ENCODE results near the gene FAM131A. TPM values are rescaled to one million over a fixed set of nuclear protein-coding genes. Genes with fewer than 3 reads are reported as not detected.
A peak's percentile ranks its signal among the peaks of the same experiment; 100 is the strongest.

Gene FAM131A
- total RNA-seq, 1 experiment from 2014 or later, result 10.7 TPM

- no peak for DNase-seq (ENCODE audit: extremely low read depth, low read depth)
These were observed 36.0 kb downstream of the FAM131A start for GRCh38 chr3:184373422-184373821.

- DNase-seq (ENCODE audit: extremely low read depth, low read depth), result no peak
These were observed 38.5 kb downstream of the FAM131A start for GRCh38 chr3:184375747-184376461.

DNA sequence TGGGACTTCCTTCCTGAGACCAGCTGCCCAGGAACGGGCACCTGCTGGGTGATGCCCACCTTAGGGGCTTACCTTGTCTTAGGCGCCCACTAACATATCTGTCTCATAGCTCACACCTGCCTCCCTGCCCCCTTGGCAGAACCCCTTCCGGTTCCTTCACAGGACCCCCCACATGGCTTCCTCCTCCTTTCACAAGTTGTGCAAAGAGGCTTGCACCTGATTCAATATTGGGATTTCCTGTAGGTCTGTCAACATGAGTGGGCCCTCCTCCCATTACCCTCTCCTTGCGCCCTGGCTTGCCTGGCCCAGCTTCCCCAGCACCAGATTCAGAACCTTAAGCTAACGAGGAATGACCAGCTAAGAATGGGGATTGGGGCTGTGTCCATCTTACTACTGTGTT lies 40.0 kb downstream of the FAM131A start:
- no peak for DNase-seq (ENCODE audit: extremely low read depth, low read depth)

DNA sequence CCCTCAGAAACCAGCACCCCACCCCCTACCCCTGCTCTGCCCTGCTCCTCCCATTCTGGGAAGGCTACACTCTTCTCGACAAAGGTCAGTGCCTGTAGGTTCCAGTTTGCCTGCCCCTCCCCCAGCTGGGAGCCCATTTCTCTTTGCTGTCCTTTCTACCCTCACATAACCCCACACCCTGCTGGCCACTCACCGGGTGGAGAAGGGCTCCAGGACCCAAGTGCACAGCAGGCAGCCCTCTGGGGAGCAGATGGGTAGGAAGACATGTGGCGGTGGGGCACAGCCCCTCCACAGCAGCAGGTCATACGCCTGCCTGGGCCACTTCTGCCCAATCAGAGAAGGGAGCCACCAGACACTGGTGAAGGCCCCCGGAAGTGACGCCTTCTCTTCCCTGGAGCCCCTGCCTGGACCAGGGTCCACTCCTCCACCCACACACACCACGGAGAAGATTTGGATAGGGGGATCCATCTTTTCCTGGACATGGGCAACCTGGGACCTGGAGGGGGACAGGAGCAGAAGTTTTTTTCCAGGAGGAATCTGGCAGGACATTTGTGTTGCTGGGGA lies 40.6 kb downstream of the FAM131A start, which contains the start of gene THPO:
THPO (minus strand) TSS at position 326 of the 564 bp plus-strand sequence. CDS start 1,948 bp downstream, outside the sequence.
- DNase-seq (ENCODE audit: extremely low read depth, low read depth), result no peak

- DNase-seq (ENCODE audit: extremely low read depth, low read depth), result no peak
These were observed 41.4 kb downstream of the FAM131A start for GRCh38 chr3:184378651-184379357.

- no peak for DNase-seq (ENCODE audit: extremely low read depth, low read depth)
These were observed 42.2 kb downstream of the FAM131A start, which contains the start of gene CHRD for GRCh38 chr3:184379358-184380184. TSS of gene CHRD (plus strand) at chr3:184380054. CDS start at chr3:184380319, 265 bp downstream.

- peak; percentile 20 for DNase-seq (ENCODE audit: extremely low read depth, low read depth)
These were observed 42.8 kb downstream of the FAM131A start for GRCh38 chr3:184380185-184380626.

DNA sequence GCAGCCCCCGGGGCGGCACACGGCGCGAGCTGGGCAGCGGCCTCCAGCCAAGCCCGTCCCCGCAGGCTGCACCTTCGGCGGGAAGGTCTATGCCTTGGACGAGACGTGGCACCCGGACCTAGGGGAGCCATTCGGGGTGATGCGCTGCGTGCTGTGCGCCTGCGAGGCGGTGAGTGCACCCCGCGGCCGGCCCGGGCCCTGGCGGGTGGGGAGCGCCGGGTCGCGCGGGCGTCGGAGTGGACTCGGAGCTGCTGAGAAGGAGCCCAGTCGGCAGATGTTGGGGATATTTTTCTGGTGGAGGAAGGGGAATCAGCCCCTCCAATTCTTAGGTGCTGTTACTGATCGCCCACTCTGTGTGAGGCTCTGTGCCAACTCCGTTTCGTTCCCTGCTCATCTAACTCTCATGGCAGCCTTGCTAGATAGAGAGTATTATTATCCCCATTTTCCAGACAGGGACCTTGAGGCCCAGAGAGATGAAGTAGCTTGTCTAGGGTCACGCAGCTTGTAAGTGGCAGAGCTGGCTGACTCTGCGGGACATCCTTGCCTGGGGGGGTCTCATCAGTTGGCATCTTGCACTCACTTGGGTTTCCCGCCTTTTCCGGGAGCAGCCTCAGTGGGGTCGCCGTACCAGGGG lies 43.3 kb downstream of the FAM131A start:
- DNase-seq (ENCODE audit: extremely low read depth, low read depth), result no peak

- DNase-seq (ENCODE audit: extremely low read depth, low read depth), result no peak
These were observed 44.1 kb downstream of the FAM131A start for GRCh38 chr3:184381261-184382224.

DNA sequence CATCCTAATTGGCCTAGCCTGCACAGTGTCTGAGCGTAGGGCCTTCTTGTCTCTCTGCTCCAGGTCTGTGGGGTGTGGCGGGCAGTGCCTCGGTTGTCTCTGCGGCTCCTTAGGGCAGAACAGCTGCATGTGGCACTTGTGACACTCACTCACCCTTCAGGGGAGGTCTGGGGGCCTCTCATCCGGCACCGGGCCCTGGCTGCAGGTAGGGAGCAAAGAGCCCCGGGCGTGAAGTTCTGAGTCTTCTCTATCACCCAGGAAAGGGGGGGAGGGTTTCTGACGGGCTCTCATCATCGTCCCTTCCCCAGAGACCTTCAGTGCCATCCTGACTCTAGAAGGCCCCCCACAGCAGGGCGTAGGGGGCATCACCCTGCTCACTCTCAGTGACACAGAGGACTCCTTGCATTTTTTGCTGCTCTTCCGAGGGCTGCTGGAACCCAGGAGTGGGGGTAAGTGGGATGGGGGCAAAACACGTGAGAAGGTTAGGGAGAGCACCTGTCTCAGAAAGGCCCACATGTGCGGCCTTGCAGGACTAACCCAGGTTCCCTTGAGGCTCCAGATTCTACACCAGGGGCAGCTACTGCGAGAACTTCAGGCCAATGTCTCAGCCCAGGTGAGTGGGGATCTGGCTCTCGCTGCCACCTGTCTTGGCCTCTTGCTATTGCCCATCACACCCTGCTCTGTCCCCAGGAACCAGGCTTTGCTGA lies 45.1 kb downstream of the FAM131A start:
- no peak for DNase-seq (ENCODE audit: extremely low read depth, low read depth)

DNA sequence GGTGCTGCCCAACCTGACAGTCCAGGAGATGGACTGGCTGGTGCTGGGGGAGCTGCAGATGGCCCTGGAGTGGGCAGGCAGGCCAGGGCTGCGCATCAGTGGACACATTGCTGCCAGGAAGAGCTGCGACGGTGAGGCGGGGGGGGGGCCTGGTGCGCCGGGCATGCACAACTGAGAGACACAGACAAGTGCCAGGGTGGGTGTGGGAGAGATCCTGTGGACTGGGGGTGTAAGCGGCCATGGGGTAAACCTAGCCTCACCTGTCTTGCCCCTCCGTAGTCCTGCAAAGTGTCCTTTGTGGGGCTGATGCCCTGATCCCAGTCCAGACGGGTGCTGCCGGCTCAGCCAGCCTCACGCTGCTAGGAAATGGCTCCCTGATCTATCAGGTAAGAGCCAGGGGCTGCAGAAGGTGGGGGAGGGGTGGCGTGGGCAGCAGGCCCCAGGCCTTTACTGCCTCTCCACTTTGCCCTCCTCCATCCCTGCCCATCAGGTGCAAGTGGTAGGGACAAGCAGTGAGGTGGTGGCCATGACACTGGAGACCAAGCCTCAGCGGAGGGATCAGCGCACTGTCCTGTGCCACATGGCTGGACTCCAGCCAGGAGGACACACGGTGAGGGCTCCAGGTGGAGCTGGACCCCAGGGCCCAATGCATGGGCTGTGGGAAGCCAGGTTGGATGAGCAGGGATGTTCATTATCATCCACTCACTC lies 45.8 kb downstream of the FAM131A start:
- no peak for DNase-seq (ENCODE audit: extremely low read depth, low read depth)

GRCh38 chr3:184384342-184384741 lies 46.9 kb downstream of the FAM131A start:
- DNase-seq (ENCODE audit: extremely low read depth, low read depth), result no peak

- DNase-seq (ENCODE audit: extremely low read depth, low read depth), result no peak
These were observed 47.5 kb downstream of the FAM131A start for GRCh38 chr3:184384856-184385422.

GRCh38 chr3:184386047-184386806 lies 48.8 kb downstream of the FAM131A start:
- DNase-seq (ENCODE audit: extremely low read depth, low read depth), result no peak

- DNase-seq (ENCODE audit: extremely low read depth, low read depth), result no peak
These were observed 49.8 kb downstream of the FAM131A start for GRCh38 chr3:184387174-184387714.

DNA sequence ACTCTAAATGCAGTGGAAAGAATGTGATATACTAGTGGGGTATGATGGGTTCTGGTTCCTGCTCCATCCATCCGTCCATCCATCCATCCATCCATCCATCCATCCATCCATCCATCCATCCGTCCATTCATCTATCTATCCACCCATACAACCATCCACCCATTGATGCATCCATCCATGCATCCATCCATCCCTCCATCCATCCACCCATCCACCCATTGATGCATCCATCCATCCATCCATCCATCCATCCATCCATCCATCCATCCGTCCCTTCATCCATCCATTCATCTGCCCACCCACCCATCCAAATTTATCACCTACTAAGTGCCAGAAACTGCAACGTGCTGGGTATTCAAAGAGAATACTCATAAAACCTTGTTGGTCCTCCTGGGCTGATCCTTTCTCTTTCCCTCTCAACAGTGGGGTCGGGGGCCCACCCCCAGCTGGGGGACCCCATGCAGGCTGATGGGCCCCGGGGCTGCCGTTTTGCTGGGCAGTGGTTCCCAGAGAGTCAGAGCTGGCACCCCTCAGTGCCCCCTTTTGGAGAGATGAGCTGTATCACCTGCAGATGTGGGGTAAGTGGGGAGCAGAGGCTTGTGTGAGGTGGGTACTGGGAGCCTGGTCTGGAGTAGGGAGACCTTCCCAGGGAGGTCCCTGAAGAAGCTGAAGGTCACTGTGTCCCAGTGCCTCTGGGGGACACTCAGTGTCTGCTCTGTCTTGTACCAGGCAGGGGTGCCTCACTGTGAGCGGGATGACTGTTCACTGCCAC lies 51.0 kb downstream of the FAM131A start:
- DNase-seq (ENCODE audit: extremely low read depth, low read depth), result no peak

Measured in NCI-H460 (cell line).